Forelimb muscle (tissue), 1 donor: Measurements from ENCODE around the gene NOSIP. TPM values are rescaled to one million over a fixed set of nuclear protein-coding genes. Genes with fewer than 3 reads are reported as not detected.
A peak's percentile ranks its signal among the peaks of the same experiment; 100 is the strongest.

Experiments used
- DNase-seq: peaks from one replicate; pipeline ENCODE4 v3.0.0-alpha.2; 2013; ENCODE audit warnings: low read depth
- polyA plus RNA-seq: library from polyadenylated mRNA; unstranded; fragments of 120-200 nt; gene quantifications from one replicate; pipeline ENCODE4 v1.2.1, GENCODE V29; 2013; ENCODE audit not compliant: insufficient read length

The NOSIP gene
- polyA plus RNA-seq, 1 donor, result 56.5 TPM

DNA sequence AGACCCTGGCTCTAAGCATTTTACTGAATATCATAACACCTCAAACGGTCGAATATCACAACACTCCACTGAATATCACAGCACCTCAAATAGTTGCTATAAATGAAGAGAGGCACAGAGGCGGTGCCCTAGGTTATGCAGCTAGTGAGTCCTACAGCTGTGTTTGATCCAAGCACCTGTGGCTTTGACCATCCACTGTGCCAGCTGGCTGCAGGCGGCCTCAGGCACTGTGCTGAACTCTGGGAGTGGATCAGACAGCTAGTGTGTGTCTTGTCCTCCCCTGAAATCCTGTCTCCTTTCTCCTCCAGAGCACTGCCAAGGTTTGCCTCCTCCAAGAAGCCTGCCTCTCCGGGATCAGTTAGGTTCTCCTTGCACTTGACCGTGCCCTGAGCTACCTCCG, 7.3 kb downstream of the NOSIP start:
- no peak for DNase-seq

DNA sequence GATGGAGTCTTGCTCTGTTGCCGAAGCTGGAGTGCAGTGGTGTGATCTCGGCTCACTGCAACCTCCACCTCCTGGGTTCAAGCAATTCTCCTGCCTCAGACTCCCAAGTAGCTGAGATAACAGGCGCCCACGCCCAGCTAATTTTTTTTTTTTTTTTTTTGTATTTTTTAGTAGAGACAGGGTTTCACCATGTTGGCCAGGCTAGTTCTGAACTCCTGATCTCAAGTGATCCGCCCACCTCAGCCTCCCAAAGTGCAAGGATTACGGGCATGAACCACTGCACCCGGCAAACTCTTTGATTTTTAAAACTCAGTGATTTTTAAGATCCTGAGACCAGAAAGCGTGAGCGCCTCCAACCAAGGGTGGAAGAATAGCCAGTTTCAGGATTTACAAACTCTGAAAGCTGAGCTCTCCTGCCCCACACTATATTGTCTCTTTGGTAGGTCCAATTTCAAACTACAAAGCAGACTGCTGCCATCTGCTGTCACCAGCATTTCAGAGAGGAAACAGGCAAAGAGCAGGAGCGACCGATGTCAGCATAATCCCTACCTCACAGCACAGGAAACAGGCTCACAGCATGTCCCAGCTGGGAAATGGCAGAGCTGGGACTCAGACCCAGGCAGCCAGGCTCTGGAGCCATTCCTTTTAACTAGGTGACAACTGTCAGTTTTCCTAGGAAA, 9.2 kb downstream of the NOSIP start:
- DNase-seq, result no peak

DNA sequence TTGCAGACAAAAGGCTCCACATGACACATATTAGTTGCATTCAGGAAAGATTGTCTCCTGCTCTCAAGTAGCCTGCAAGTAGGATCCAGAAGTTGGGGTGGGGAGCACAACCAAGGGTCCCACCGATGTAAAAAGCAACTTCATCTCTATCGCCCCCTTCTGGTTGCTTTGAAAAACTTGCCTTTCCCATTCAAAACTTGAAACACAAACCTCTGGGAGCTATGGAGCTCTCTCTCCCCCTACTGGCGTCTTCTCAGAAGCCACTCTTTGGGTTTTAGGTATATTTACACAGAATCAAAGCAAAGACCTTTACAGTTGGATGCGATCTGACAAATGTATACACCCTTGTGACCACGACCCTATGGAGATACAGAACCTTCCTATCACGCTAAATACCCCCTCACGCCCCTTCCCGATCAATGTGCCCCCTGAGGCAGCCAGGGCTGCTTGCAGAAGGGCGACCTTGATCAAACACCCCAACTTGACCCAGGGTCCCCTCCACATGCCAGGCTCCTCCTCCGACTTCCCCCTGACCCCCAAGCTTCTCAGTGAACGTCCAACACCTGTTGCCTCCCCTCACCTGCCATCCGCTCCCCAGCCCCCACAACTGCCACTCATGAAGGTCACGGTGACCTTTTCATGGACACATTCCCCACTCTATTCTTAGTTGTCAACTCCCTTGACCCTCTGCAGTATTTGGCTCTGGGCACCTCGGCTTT, 10.1 kb downstream of the NOSIP start:
- peak; percentile 78 for DNase-seq

DNA sequence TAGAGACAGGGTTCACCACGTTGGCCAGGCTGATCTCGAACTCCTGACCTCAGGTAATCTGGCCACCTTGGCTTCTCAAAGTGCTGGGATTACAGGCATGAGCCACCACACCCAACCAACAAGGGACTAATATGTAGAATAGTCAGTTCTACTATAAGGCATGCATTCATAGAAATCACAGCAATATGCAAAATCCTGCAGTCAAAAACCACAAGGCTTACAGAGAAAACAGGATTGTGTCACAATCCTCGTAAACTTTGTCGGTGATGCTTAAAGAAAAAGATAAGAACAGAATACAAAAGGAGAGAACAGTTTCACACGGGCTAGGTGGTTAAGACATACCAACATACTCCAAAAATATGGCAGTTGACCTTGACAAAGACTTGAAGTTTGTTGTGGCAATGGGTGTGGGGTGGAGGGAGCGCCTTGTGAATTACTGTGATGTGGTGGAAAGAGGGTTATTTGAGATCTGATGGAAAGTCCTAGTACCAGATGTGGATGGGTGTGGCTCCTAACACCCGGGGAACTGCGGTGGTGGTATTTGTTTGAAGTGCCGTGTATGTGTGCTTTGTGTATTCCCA, 12.4 kb downstream of the NOSIP start:
- DNase-seq, result no peak

DNA sequence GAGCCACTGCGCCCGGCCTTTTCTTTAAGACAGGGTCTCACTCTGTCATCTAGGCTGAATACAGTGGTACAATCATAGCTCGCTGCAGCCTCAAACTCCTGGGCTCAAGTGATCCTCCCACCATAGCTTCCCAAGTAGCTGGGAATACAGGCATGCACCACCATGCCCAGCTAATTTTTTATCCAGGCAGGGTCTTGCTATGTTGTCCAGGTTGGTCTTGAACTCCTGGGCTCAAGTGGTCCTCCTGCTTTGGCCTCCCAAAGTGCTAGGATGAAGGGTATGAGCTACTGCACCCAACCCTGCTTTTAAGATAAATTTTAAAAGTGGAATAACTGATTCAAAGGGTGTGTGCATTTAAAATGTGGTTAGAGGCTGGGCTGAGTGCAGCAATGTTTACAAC, 14.1 kb downstream of the NOSIP start:
- no peak for DNase-seq

DNA sequence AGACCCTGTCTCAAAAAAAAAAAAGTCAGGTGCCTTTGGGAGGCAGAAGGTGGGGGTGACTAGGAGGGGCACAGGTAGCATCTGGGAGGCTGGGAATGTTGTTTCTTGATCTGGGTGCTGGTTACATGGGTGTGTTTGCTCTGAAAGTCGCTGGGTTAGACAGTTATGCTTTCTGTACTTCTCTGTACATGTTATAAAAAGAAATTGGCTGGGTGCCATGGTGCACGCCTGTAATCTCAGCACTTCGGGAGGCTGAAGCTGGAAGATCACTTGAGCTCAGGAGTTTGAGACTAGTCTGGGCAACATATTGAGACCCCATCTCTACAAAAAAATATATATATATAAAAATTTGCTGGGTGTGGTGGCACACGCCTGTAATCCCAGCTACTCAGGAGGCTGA, 15.1 kb downstream of the NOSIP start:
- no peak for DNase-seq

DNA sequence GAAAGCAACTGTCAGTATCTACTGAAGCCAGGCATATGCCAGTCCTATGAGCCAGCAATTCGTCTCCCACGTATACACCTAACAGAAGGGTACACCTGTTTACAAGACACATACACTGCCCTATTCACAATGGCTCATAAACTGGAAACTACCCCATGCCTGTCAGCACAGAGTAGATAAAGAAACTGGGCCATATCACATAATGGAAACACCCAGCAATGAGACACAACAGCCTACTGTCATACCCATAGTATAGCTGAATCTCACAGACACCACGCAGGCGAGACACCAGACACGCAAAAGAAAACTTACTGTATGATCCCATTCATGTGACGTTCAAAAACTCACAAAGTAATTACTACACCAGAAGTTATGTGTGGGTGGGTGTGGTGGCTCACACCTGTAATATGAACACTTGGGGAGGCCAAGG, 15.7 kb downstream of the NOSIP start:
- DNase-seq, result no peak

DNA sequence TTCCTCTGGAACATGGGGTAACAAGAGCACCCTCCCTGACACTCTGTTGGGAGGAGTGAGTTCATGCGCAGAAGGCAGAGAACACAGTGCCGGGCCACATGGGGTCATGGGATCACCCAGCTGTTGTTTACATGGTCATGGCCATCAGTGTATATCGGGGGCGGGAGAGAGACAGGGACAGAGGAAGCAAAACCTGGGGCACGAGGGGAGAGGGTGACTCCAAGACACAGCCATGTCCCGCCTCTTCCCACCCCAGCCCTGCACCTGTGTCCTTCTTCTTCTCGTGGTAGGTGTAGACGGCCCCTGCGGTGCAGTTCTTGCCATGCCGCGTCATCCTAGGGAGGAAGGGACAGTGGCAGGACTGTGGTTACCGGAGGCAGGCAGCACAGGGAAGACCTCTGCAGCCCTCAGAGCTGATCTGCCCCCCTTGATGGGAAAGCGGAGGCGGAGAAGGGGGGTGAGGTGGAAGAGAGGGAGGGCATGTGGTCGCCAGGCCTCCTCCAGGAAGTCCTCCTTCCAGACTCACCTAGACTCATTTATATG, 19.9 kb downstream of the NOSIP start:
- DNase-seq, result no peak

DNA sequence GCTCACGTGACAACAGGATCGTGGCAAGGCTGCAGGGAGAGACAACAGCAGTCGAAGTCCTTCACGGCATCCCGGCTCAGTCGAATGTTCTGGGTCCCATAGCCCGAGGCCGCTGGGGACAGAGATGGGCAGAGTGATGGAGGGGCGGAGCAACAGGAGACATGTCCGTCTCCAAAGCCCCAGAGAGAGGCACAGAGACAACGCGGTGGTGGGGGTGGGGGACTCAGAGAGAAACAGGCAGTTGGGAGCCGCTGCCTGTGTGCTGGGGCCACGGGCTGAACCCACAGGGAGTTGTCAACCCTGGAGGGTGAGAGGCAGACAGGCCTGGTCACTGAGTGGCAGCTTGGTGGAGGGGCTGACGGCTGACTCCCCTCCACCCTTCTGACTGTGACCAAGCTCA, 20.4 kb downstream of the NOSIP start:
- no peak for DNase-seq

DNA sequence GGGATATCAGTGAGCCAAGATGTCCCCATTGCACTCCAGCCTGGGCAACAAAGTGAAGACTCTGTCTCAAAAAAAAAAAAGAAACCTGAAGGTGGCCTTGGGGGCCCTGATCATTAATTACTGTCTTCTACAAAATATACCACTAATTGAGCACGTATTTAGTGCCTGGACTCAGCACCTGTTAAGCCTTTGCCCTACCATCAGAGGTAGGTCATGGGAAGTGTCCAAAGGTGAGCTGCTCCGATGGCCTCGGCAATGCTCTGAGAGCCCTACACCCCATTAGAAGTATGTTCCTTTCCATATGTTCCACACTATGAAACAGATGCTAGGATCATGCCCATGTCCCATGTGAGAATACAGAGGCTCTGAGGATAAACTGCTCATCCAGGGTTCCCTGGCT, 20.9 kb downstream of the NOSIP start:
- no peak for DNase-seq

DNA sequence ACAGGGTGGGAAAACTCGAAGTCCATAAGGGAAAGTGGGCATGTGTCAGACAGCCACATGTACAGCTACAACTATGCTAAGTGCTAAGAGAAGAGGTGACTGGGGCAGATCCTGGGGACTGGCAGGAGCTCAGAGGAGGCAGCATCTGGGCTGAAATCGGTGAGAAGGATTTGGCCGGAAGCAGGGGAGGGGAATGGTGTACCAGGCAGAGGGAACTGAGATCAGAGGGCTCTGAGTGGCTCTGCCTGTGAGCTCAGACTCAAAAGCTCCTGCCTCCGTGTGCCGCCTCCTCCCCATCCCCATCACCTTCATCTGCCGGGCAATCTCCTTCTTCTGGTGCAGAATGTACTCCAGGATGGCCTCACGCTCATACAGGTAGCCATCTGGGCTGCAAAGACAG, 21.8 kb downstream of the NOSIP start:
- DNase-seq, result no peak

DNA sequence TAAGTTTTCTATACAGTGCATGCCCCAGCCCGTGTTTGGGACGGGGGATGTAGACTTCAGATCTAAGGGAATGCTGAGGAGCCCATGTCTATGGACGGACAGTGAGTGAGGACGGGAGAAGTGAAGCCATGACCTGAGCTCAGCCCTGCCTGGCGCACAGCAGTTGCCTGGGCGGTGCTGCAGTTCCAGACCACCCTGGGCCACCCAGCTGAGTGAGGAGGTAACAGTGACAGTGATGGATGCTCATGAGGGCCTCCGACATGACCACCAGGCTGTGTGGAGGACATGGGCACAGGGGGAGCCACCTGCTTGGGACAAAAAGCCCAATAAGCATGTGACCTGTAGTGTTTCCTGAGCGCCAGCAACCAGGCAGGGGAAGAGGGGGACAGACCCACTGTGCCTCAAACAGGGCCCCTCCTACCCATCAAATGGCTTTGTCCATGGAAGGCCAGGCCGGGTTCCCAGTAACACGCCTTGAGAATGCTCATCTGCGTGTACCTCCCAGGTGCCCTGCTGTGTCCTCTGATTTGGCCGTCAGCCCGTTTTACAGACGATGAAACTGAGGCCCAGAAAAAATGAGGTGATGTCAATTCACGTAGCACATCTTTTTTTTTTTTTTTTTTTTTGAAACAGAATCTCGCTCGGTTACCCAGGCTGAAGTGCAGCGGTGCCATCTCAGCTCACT, 22.6 kb downstream of the NOSIP start:
- no peak for DNase-seq

DNA sequence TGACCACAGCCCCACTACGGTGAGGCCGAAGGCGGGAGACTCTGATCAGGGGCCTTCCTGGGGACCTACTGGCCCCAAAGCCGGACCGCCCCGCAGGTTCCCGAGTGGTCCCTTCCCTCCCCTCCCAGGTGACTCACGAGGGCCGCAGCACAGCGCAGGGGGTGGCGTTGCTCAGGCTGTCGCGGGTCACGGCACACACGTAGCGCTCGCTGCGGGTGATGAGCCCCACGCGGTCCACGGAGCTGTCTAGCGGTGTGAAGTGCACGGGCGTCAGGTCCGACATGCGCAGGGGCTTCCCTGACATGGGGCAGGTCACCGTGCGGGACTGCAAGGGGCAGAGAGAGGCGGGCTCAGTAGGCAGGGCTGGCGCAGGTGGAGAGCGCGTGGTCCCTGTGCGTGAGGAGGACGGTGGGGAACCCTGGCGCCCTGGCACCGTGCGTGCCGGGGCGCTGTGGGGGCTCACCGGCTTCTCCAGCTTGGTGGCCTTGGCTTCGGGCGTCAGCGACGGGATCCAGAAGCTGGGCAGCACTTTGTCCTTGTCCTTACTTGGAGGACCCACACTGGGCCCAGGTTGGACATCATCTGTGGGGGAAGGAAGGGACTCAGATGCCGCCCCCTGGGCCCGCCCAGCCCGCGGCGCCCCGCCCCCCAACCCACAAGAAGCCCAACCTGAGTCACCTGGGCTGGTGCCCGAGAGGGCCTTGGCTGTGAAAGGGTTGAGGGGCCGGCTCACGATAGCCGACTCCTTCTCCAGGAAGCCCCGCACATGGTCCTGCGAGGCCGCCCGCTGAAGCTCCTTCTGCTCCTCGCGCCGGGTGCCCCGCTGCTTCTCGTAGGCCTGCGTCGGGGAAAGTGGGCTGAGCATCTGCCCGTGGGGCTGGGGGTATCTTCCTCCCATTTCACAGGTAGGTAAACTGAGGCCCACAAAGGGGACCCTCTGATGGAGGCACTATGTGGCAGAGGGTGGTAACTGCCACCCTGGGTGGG, 23.7 kb downstream of the NOSIP start:
- DNase-seq, result no peak

DNA sequence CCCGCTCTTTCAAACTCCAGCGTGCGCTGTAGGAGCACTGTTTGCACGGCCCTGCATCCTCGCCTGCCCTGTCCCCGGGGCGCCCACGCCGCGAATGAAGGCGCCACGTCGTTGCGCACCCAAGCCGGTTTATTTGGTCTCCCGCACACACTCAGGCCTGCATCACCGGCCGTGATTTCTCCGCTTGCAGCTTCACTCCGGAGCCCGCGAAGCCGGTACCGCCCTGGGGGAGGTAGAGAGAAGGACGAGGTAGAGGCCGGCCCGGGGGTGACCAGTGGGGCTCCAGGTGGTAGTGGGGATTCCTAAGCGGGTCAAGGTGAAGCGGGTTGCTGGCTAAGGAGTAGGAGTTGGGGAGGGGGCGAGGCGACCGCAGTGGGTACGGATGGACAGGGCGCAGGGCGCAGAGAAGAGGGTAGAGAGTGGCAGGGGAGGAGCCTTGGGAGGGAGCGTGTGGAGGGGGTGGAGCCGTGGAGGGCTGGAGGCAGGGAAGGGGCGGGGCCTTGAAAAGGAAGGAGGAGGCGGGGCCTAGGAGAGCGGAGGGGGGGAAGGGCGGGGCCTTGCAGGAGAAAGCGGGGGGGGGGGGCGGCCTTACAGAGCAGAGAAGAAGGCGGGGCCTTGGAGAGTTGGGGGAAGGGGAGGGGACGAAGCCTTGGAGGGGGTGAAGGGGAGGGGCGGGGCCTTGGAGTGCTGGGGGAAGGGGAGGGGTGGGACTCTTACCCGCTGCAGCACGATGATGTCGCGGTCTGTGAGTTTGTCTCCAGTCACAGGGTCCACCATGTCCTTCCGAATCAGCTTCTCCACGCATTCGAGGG, 24.6 kb downstream of the NOSIP start:
- DNase-seq, result no peak

DNA sequence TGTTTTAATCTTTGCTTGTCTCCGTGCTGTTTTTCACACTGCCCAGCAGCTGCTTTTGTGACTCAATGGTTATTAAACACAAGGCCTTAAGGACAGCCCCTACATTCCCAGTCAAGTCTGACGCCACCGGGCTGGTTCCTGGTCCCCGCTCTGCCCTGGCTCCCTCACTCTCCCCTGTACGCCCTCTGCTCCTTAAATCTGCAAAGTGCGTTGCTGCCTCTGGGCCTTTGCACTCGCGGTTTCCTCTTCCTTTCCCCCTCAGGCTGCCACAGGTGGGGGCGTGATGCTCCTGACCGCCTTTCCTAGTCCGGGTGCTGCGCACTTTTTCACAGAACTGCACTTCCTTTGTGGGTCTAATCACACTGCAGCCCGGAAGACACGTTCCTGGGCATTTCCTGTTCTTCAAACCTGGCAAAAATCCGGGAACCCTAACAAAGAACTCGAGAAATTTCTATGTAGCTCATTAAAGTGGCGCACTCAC, 25.6 kb downstream of the NOSIP start:
- no peak for DNase-seq

DNA sequence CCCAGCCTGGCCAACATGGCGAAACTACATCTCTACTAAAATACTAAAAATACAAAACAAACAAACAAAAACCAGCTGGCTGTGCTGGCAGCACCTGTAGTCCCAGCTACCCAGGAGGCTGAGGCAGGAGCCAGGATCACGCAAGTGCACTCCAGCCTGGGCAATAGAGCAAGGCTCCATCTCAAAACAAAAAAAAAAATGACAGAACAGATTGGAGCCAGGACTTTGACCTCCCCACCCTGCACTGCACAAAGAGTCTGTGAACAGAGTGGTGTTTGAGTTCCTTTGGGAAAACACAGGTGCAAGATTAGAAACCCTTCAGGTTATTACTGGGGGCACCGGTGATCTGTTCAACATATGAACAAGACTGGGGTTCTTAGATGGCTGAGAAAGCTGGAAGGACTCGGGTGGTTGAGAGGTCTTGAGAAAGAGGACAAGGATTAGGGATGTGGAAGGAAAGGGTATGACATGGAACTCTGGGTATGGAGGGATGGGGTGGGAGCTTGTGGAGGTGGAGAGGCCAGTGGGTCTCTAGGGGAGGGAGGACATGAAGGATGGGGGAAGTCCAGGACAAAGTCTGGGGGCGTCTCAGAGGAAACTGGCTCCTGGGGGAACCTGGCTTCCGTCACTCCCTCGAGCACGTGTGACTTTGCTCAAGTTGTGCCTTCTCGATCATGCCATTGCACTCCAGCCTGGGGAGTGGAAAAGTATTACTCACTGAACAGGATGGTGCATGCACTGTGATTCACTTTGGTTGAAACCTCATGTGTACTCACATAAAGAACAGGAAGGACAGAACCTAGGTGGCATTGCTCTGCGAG, 26.7 kb downstream of the NOSIP start:
- no peak for DNase-seq

DNA sequence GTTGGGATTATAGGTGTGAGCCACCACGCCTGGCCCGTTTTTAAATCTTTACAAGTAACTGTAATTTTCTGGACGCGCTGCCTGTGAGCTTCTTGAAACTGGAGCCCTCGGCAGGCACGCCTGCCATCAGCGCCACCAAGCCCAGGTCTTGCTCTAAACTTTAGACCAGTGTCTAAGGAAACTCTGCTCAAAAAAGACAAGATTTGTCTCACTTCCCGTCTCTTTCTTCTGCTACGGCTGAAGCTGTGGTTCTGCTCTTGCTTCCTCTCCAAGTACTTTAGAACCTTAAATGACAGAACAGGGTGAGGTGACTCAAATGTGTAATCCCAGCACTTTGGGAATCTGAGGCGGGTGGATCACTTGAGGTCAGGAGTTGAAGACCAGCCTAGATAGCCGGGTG, 27.6 kb downstream of the NOSIP start:
- no peak for DNase-seq

DNA sequence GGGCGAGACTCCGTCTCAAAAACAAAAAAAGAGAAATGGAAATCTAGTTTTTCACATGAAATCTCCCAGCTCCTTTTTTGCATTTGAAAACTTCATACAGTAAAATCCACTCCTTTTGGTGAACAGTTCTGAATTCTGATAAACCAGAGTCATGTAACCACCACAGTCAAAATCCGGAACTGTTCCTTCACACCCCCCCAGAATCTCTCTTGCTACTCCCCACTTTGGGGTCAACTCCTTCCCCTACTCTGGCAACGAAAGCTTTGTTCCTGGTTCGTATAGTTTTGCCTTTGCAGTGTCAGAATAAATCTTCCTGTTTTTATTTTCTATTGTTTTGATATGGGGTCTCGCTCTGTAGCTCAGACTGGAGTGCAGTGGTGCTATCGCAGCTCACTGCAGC, 28.8 kb downstream of the NOSIP start:
- DNase-seq, result no peak

DNA sequence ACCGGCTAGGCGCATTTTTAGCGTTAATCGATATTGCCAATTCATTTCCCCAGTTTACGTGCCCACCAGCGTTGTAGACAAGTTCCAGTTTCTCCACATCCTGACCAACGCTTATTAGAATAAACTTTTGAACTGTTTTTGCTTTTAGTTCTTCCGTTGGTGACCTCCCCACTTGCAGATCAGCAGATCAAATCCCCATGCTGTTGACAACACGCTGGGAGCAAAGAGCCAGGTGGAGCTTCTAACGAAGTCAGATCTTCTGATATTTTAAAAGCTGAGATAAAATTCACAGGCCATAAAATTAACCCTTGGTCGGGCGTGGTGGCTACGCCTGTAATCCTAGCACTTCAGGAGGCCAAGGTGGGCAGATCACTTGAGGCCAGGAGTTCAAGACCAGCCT, 31.3 kb downstream of the NOSIP start:
- no peak for DNase-seq
